Trophoblast cell (in vitro differentiated cells and primary cell): ENCODE results near the gene IP6K2.
"Not testable (repeated sequence)": the region's sequence is repeated elsewhere in the genome, so short reads cannot be mapped to it uniquely, and the experiment has no call there.

ENCODE experiments used
- DNase-seq, 2 donors: peaks; one replicate each; pipeline ENCODE4 v3.0.0-alpha.2; 2016
- H2AFZ ChIP-seq: 2 replicates; pipeline ENCODE4 v1.6.1; 2013; ENCODE audit warnings: low read length, moderate library complexity, mild to moderate bottlenecking; ENCODE audit not compliant: insufficient read depth, poor library complexity
- H2AK5ac ChIP-seq: 2 replicates; pipeline ENCODE4 v1.6.1; 2013; ENCODE audit warnings: mild to moderate bottlenecking, low read length
- H2BK120ac ChIP-seq: 2 replicates; pipeline ENCODE4 v1.6.1; 2013; ENCODE audit warnings: low read length, mild to moderate bottlenecking, moderate library complexity; ENCODE audit not compliant: insufficient read depth, poor library complexity
- H2BK12ac ChIP-seq: 2 replicates; pipeline ENCODE4 v1.6.1; 2013; ENCODE audit warnings: mild to moderate bottlenecking, low read length, moderate library complexity
- H2BK5ac ChIP-seq: 2 replicates; pipeline ENCODE4 v1.6.1; 2013; ENCODE audit warnings: low read length, low read depth, moderate library complexity, mild to moderate bottlenecking; ENCODE audit not compliant: poor library complexity
- H3K14ac ChIP-seq: 2 replicates; pipeline ENCODE4 v1.6.1; 2013; ENCODE audit warnings: mild to moderate bottlenecking, low read length
- H3K18ac ChIP-seq: 2 replicates; pipeline ENCODE4 v1.6.1; 2013; ENCODE audit warnings: mild to moderate bottlenecking, low read length
- H3K23ac ChIP-seq: 2 replicates; pipeline ENCODE4 v1.6.1; 2013; ENCODE audit warnings: low read length
- H3K27ac ChIP-seq: 2 replicates; pipeline ENCODE4 v1.5.1; 2013; ENCODE audit warnings: low read depth, mild to moderate bottlenecking, inconsistent platforms, low read length, moderate library complexity
- H3K27me3 ChIP-seq: 2 replicates; pipeline ENCODE4 v1.6.1; 2013; ENCODE audit warnings: inconsistent platforms, mild to moderate bottlenecking, low read length, moderate library complexity; ENCODE audit not compliant: insufficient read depth
- H3K36me3 ChIP-seq, 2 experiments: 1 replicate in 1 of 2; 2 replicates in 1 of 2; pipeline ENCODE4 v1.6.1; 2013; ENCODE audit warnings: low read length in 2 of 2, mild to moderate bottlenecking in 2 of 2, moderate library complexity in 1 of 2; ENCODE audit not compliant: insufficient read depth in 2 of 2, control insufficient read depth in 1 of 2
- H3K4ac ChIP-seq: 2 replicates; pipeline ENCODE4 v1.6.1; 2013; ENCODE audit warnings: low read depth, mild to moderate bottlenecking, low read length, moderate library complexity
- H3K4me1 ChIP-seq, 2 experiments: 1 replicate in 1 of 2; 2 replicates in 1 of 2; pipeline ENCODE4 v1.6.1; 2013; ENCODE audit warnings: low read length in 2 of 2, mild to moderate bottlenecking in 2 of 2, moderate library complexity in 1 of 2; ENCODE audit not compliant: insufficient read depth in 2 of 2, control insufficient read depth in 1 of 2
- H3K4me2 ChIP-seq: 2 replicates; pipeline ENCODE4 v1.6.1; 2013; ENCODE audit warnings: inconsistent platforms, mild to moderate bottlenecking, low read length, moderate library complexity
- H3K4me3 ChIP-seq: 2 replicates; pipeline ENCODE4 v1.5.1; 2013; ENCODE audit warnings: mild to moderate bottlenecking, low read depth, low read length, inconsistent platforms
- H3K79me1 ChIP-seq: one replicate; pipeline ENCODE4 v1.6.1; 2013; ENCODE audit warnings: low read length
- H3K79me2 ChIP-seq: 2 replicates; pipeline ENCODE4 v1.6.1; 2013; ENCODE audit warnings: low read length, mild to moderate bottlenecking; ENCODE audit not compliant: control insufficient read depth, insufficient read depth, poor library complexity
- H3K9ac ChIP-seq: 2 replicates; pipeline ENCODE4 v1.6.1; 2013; ENCODE audit warnings: mild to moderate bottlenecking, low read length
- H3K9me3 ChIP-seq: 2 replicates; pipeline ENCODE4 v1.6.1; 2013; ENCODE audit warnings: low read depth, mild to moderate bottlenecking, control low read depth, inconsistent platforms, low read length; ENCODE audit not compliant: insufficient read depth
- H4K12ac ChIP-seq: 2 replicates; pipeline ENCODE4 v1.6.1; 2013; ENCODE audit warnings: low read depth, mild to moderate bottlenecking, low read length, moderate library complexity
- H4K8ac ChIP-seq: 2 replicates; pipeline ENCODE4 v1.6.1; 2013; ENCODE audit warnings: low read depth, mild to moderate bottlenecking, low read length, moderate library complexity
- H4K91ac ChIP-seq: one replicate; pipeline ENCODE4 v1.6.1; 2013; ENCODE audit warnings: low read depth, mild to moderate bottlenecking, low read length, moderate library complexity
- WGBS: extraction: QIAGEN DNeasy Blood & Tissue Kit; methylation state at CpG from one replicate; pipeline ENCODE4 v1.1.7; 2013; ENCODE audit warnings: missing lambda C conversion rate; ENCODE audit not compliant: insufficient read length, insufficient coverage; ENCODE audit errors: extremely low coverage; 5-methylcytosine and 5-hydroxymethylcytosine counted together

Gene IP6K2

DNA sequence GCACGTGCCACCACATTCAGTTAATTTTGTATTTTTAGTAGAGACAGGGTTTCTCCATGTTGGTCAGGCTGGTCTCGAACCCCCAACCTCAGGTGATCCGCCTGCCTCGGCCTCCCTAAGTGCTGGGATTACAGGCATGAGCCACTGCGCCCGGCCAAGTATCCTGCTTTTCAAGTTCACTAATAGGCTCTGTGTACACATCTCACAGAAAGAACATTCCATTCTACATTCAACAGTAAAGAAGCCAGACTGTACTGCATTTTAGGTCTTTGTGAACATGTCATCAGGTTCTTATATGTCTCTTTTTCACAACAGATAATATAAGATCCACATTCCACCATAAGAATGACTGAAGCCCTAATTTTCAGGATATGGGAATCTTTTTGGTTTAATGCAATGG lies 42.5 kb upstream of the IP6K2 start:
- H3K9me3 ChIP-seq, H3K27ac ChIP-seq, H2BK120ac ChIP-seq, H3K4me2 ChIP-seq, H3K18ac ChIP-seq, H2BK5ac ChIP-seq, H3K27me3 ChIP-seq, H3K79me1 ChIP-seq, H3K4me1 ChIP-seq, H2AFZ ChIP-seq, H3K4me3 ChIP-seq, H3K9ac ChIP-seq, H4K12ac ChIP-seq, H4K8ac ChIP-seq, H2AK5ac ChIP-seq, H3K23ac ChIP-seq, H3K36me3 ChIP-seq, H2BK12ac ChIP-seq, H3K79me2 ChIP-seq, H3K14ac ChIP-seq, H3K4ac ChIP-seq, H4K91ac ChIP-seq: not testable (repeated sequence)
- peak; percentile 87 to 92 for DNase-seq
- no CpG with 5 or more reads among the region's 6 CpGs for WGBS

DNA sequence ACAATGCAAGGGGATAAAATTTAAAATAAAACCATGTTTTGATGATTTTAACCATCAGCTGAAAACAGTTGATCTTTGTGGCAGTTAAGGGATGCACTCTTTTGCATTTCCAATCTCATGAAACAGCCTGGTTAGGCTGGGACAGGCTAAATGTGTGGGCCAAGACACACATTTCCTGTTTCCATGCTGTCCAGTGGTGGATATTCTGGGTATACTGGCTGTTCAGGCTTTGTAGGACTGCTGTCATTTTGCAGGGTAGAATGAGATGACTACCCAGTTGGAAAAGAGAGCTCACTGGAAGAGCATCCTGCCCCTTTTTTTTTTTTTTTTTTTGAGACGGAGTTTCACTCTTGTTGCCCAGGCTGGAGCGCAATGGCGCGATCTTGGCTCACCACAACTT lies 42.0 kb upstream of the IP6K2 start:
- H3K79me1 ChIP-seq, result no peaks in the 10 kb centered on the region
- H3K14ac ChIP-seq, result no peak overlapping the region
- DNase-seq, result peak in 1 of 2 donors; percentile 48
- H3K23ac ChIP-seq, result no peak overlapping the region
- H3K18ac ChIP-seq, result no peak overlapping the region
- peaks cover 0 to 2% of the 10 kb centered on the region in 2 experiments for H3K36me3 ChIP-seq
- no peak overlapping the region for H2AFZ ChIP-seq
- no peak overlapping the region for H3K9ac ChIP-seq
- H4K91ac ChIP-seq, result no peak overlapping the region
- no peak overlapping the region for H2BK120ac ChIP-seq
- H2BK12ac ChIP-seq, result no peak overlapping the region
- no peaks in the 10 kb centered on the region for H3K27me3 ChIP-seq
- no peak overlapping the region for H2AK5ac ChIP-seq
- no peaks in the 10 kb centered on the region for H3K79me2 ChIP-seq
- H3K4me1 ChIP-seq, result no peaks in the 10 kb centered on the region
- H3K4me3 ChIP-seq, result no peak overlapping the region
- WGBS, result no CpG with 5 or more reads among the region's 4 CpGs
- H3K27ac ChIP-seq, result no peak overlapping the region
- no peak overlapping the region for H4K12ac ChIP-seq
- no peaks in the 10 kb centered on the region for H3K9me3 ChIP-seq
- H4K8ac ChIP-seq, result no peak overlapping the region
- no peak overlapping the region for H3K4ac ChIP-seq
- H2BK5ac ChIP-seq, result no peak overlapping the region
- H3K4me2 ChIP-seq, result no peak overlapping the region

DNA sequence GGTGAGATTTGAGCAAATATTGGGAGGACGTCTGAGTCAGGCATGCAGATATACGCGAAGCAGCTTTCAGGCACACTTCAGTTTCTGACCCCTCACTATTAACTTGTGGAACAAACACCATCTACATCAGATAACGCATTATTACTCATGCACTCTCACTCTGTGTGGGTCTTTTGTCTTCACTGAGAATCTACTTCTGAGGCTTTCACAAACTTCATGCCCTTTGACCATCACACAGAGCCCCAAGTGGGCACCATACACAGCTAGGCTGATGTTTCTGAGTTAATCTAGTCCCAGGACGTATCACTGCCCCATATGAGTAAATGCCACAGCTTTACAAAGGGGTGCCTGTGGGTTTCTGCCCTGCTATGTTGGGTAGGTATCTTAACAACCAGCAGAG lies 39.6 kb upstream of the IP6K2 start:
- DNase-seq, result peak in 1 of 2 donors; percentile 72
- Histone ChIP-seq H3K14ac (no peak overlapping the region), H3K9me3 (no peaks in the 10 kb centered on the region), H3K4me1 (no peaks in the 10 kb centered on the region), H2AK5ac (no peak overlapping the region), H2BK12ac (no peak overlapping the region), H3K27me3 (no peaks in the 10 kb centered on the region), H3K4ac (no peak overlapping the region), H3K36me3 (peaks cover 0 to 2% of the 10 kb centered on the region in 2 experiments), H3K79me1 (no peaks in the 10 kb centered on the region), H2BK5ac (no peak overlapping the region), H2AFZ (no peak overlapping the region), H3K27ac (no peak overlapping the region), H4K91ac (no peak overlapping the region), H2BK120ac (no peak overlapping the region), H4K8ac (no peak overlapping the region), H4K12ac (no peak overlapping the region), H3K23ac (no peak overlapping the region), H3K4me2 (no peak overlapping the region), H3K79me2 (no peaks in the 10 kb centered on the region), H3K18ac (no peak overlapping the region), H3K9ac (no peak overlapping the region), H3K4me3 (no peak overlapping the region)
- no CpG with 5 or more reads among the region's 5 CpGs for WGBS

DNA sequence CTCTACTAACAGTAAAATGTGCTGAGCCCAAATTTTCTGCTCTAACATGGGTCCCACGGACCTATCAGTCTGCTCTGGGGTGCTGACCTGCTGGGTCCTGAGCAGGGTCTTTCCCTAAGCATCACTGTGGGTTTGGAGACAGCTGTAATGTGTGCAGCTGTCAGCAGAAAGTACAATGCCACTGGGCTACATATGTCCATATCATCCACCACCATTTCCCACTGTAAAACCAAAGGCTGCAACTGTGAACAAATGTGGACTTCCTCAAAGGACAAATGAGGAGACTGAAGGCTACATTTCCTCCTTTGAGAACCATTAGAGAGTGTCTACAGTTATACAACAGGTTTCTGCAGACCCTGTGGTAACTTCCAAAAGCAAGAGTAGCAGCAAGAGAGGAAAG lies 33.8 kb upstream of the IP6K2 start:
- no CpG with 5 or more reads among the region's 1 CpG for WGBS
- H3K36me3 ChIP-seq, result peaks cover 3 to 10% of the 10 kb centered on the region in 2 experiments
- no peak for DNase-seq

More for the DNA sequence above, 33.8 kb upstream of the IP6K2 start:
- no peak overlapping the region for H3K27ac ChIP-seq
- no peak overlapping the region for H3K4me2 ChIP-seq
- no peaks in the 10 kb centered on the region for H3K79me1 ChIP-seq
- H3K4me3 ChIP-seq, result no peak overlapping the region
- H3K18ac ChIP-seq, result no peak overlapping the region
- no peak overlapping the region for H2AK5ac ChIP-seq
- H3K4me1 ChIP-seq, result no peaks in the 10 kb centered on the region
- no peak overlapping the region for H3K9ac ChIP-seq
- H3K23ac ChIP-seq, result no peak overlapping the region
- H3K27me3 ChIP-seq, result no peaks in the 10 kb centered on the region
- no peak overlapping the region for H2BK12ac ChIP-seq
- peaks cover 1% of the 10 kb centered on the region for H3K9me3 ChIP-seq
- H2BK120ac ChIP-seq, result no peak overlapping the region
- no peak overlapping the region for H3K4ac ChIP-seq
- H4K8ac ChIP-seq, result no peak overlapping the region
- no peak overlapping the region for H3K14ac ChIP-seq
- H4K12ac ChIP-seq, result no peak overlapping the region
- no peak overlapping the region for H2AFZ ChIP-seq
- no peak overlapping the region for H4K91ac ChIP-seq
- no peaks in the 10 kb centered on the region for H3K79me2 ChIP-seq
- no peak overlapping the region for H2BK5ac ChIP-seq
